GM13977 (cell line): ENCODE measurements around the gene ANO1.

Experiments used
- DNase-seq: peaks from one replicate; pipeline ENCODE4 v3.0.0; 2012; ENCODE audit warnings: low spot score
- CTCF ChIP-seq: IDR thresholded peaks from 2 replicates; pipeline ENCODE4 v1.5.1; 2012; ENCODE audit warnings: mild to moderate bottlenecking, control low read depth; ENCODE audit not compliant: insufficient read depth; ENCODE audit errors: extremely low read depth, missing control alignments
- in situ Hi-C: fragments of 300-500 bp; cut with MboI; formaldehyde crosslinking; loops from one replicate; pipeline ENCODE4 v1.12.0; 2022; ENCODE audit warnings: low sequenced_read_pairs, low pct_unique_long_range_greater_than_20kb, mixed read lengths, inconsistent platforms; ENCODE audit not compliant: unreplicated experiment

The ANO1 gene

DNA sequence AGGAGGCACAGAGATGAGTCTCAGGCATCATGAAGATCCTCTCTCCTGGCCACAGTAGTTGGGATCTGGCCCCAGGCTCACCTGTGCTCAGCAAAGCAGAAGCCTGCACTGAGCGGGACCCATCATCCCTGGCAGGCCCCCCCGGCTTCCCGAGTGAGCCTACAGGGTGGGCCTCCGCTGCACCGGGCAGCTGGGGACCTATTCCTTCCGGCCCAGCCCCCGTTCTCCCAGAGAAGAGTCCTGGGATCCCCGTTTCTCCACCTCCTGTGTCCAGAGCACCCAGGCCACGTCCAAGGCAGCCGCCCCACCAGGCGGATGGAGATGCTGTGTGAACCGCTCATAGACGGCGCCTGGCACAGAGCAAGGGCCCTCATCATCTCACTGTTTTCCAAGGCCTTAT lies 52.5 kb downstream of the ANO1 start:
- in situ Hi-C loops, result no loop called here
- DNase-seq, result no peak
- TF ChIP-seq CTCF, result no peak

GRCh38 chr11:70131606-70132190 lies 53.6 kb downstream of the ANO1 start:
- in situ Hi-C loops, result no loop called here

GRCh38 chr11:70132641-70133040 lies 54.5 kb downstream of the ANO1 start:
- DNase-seq, result no peak
- no peak for TF ChIP-seq CTCF
- in situ Hi-C loops, result no loop called here

More at GRCh38 chr11:70131606-70132190, 53.6 kb downstream of the ANO1 start:
- no peak for TF ChIP-seq CTCF
- DNase-seq, result no peak

DNA sequence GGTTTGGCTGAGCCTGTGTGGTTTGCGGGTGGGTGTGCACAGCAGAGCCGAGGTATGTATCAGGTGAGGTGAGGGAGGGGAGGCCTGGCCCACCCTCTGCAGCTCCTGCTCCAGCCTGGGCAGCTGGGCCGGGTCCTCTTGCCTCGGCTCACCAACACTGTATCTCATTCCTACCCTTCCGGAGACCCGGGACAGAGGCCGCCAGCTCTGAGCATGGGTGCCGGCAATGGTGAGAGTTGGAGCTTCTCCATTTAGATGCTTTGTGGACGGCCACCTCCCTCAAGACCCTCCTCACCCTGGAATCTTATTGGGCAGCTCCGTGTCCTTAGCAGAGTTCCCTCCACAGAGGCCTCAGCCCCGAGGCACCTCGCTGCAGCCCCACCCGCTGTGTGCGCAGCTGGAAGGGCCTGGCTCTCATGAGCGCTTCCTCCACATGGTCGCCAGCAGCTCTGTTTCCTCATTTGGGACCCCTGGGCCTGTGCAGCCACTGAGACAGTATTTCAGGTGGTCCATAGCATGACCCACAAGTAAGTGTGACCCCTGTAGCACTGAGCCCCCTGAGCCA lies 55.7 kb downstream of the ANO1 start:
- in situ Hi-C loops, result no loop called here
- TF ChIP-seq CTCF, result no peak
- DNase-seq, result no peak

DNA sequence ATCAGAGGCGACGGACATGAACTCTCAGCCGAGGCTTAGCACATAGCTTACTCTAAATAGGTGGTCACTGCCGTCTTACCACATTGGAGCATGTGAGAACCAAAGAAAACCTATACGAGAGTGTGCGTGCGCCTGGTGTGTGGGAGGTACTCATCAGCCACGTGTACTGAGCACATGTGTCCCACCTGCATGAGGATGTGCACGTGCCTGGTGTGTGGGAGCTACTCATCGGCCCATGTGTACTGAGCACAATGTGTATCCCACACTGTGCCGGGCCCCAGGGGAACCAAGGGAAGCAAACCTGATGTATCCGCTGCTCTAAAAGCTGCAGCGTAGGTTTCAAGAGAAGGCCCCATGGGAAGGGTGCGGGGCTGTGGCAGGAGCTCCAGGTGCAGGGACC lies 56.4 kb downstream of the ANO1 start:
- in situ Hi-C loops, result no loop called here
- TF ChIP-seq CTCF, result no peak
- no peak for DNase-seq

DNA sequence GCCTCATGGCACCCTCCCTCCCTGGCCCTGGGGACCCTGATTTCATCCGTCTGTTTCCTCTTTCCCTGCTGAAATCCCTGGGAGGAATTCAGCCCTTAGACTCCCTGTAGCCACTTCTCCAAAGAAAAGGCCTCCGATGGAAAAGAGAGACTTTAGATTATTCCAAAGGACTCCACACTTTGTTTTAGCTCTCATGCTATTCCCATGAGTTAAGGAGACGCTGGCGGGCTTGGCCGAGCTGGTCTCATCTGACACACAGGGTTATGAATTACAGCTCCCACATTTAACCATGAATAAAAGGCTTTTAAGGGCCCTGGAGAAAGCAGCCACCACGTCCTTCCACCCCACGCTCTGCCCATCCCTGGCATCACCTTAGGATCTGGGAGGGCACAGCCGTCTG lies 57.0 kb downstream of the ANO1 start:
- no peak for TF ChIP-seq CTCF
- DNase-seq, result no peak
- in situ Hi-C loops, result no loop called here
